GM12891 (cell line): Measurements from ENCODE around the gene TSEN34.

ENCODE experiments used
- POLR2A ChIP-seq: IDR thresholded peaks from 2 replicates; pipeline ENCODE4 v1.6.1; 2011; ENCODE audit warnings: low read depth, low read length, control low read depth
- POLR2AphosphoS5 ChIP-seq: IDR thresholded peaks from 2 replicates; pipeline ENCODE4 v1.6.1; 2011; ENCODE audit warnings: low read depth, low read length, control low read depth
- POU2F2 ChIP-seq: IDR thresholded peaks from 2 replicates; pipeline ENCODE4 v1.6.1; 2011; ENCODE audit warnings: low read depth, mild to moderate bottlenecking, control low read depth, low read length, moderate library complexity
- SPI1 ChIP-seq: IDR thresholded peaks from 2 replicates; pipeline ENCODE4 v1.6.1; 2011; ENCODE audit warnings: low read depth, low read length, control low read depth
- TAF1 ChIP-seq: IDR thresholded peaks from 2 replicates; pipeline ENCODE4 v1.6.1; 2011; ENCODE audit warnings: low read depth, low read length, control low read depth

GRCh38 chr19:54156953-54157352 lies 34.2 kb upstream of the TSEN34 start:
- TF ChIP-seq POLR2A (no peak), POLR2AphosphoS5 (no peak), TAF1 (no peak), POU2F2 (no peak), SPI1 (no peak)
